Measurements from ENCODE around the gene CNN1.

DNA sequence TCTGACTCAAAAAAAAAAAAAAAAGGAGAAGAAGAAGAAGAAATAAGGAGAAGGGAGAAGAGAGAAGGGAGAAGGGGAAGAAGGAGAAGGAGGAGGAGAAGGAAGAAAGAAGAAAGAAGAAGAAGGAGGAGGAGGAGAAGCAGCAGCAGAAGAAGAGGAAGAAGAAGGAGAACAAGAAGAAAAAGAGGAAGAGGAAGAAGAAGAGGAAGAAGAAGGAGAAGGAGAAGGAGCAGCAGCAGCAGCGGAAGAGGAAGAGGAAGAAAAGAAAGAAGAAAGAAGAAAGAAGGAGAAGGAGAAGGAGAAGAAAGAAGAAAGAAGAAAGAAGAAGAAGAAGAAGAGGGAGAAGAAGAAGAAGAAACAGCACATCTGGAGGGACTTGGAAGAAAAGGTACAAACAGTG lies 4.1 kb upstream of the CNN1 start:
- TF ChIP-seq TCF7L2 (IDR thresholded peaks at IDR 0.05; ENCODE audit: low read depth, low read length) (no peak), CTCF (IDR thresholded peaks at IDR 0.05) (no peak), SIN3A (IDR thresholded peaks at IDR 0.05; ENCODE audit: borderline replicate concordance, insufficient read depth, low read depth, low read length) (no peak), POLR2AphosphoS5 (IDR thresholded peaks at IDR 0.05; ENCODE audit: low read depth, low read length) (no peak), REST (IDR thresholded peaks at IDR 0.05; ENCODE audit: insufficient read depth in 1 of 2, low read depth in 2 of 2, low read length in 1 of 2) (no peak)

Measured in Panc1 (cell line).